K562 (cell line): Measurements from ENCODE around the gene CPNE1. TPM values are rescaled to one million over a fixed set of nuclear protein-coding genes. Genes with fewer than 3 reads are reported as not detected.

Experiments used
- ATAC-seq: fragments of 200-7000 bp; cut with Tn5 transposase; 3 replicates; pipeline ENCODE4 v1.9.1; 2020; ENCODE audit warnings: moderate library complexity
- BruUV-seq: library from RNA; stranded (reverse); fragments of 400-500 nt; replicated peaks from 2 replicates; lab custom pipeline; 2021; lab: Mats Ljungman, UMichigan
- CTCF ChIA-PET: fragments of 300-600 bp; formaldehyde crosslinking; extraction: SDS; loops from one replicate; lab custom pipeline; 2021; ENCODE audit warnings: low intra/inter-chr PET ratio; lab: Yijun Ruan, JAX
- POLR2A ChIA-PET: fragments of 300-600, 350-650 bp; sonication (Branson Sonifier 250); formaldehyde crosslinking; extraction: SDS; loops from one replicate; lab custom pipeline; 2021; ENCODE audit warnings: antibody characterized with exemption, inconsistent platforms; lab: Yijun Ruan, JAX
- DNase-seq, 4 experiments: peaks; one replicate each; pipeline versions ENCODE4 v3.0.0 to v3.0.0-alpha.2; 2011 to 2018; ENCODE audit warnings: low spot score in 3 of 4, mixed read lengths in 3 of 4; ENCODE audit errors: extremely low read depth in 1 of 4
- FAIRE-seq: peaks from 2 replicates; lab custom pipeline; 2011; peaks lifted over from hg19 to GRCh38; lab: Jason Lieb, UNC
- H2AFZ ChIP-seq: 2 replicates; pipeline ENCODE4 v1.6.0; 2011; ENCODE audit warnings: low read depth, low read length, control low read depth, inconsistent platforms
- H3K27ac ChIP-seq: fragments of 200-600 bp; 3 replicates; pipeline ENCODE4 v1.8.0; 2011; ENCODE audit warnings: low read depth, mild to moderate bottlenecking, control low read depth, inconsistent platforms, low read length, moderate library complexity, mixed read lengths; ENCODE audit errors: extremely low read depth
- H3K27me3 ChIP-seq, 2 experiments: fragments of 300-600 bp in 1 of 2; 2 replicates in 1 of 2; 3 replicates in 1 of 2; pipeline versions ENCODE4 v1.6.0 to v1.8.0; 2011; ENCODE audit warnings: inconsistent platforms in 2 of 2, low read length in 2 of 2, mild to moderate bottlenecking in 1 of 2, mixed read lengths in 1 of 2, moderate library complexity in 1 of 2; ENCODE audit not compliant: control insufficient read depth in 2 of 2, insufficient read depth in 2 of 2
- H3K36me3 ChIP-seq: fragments of 300-600 bp; 3 replicates; pipeline ENCODE4 v1.8.0; 2011; ENCODE audit warnings: mild to moderate bottlenecking, low read length, inconsistent platforms; ENCODE audit not compliant: control insufficient read depth, insufficient read depth
- H3K4me1 ChIP-seq, 2 experiments: fragments of 200-600 bp in 1 of 2; replicated peaks in 1 of 2; 2 replicates in 1 of 2; 3 replicates in 1 of 2; pipeline versions ENCODE4 v1.5.1 to v1.8.0; 2011; ENCODE audit warnings: inconsistent platforms in 2 of 2, low read length in 2 of 2, mild to moderate bottlenecking in 1 of 2, mixed read lengths in 1 of 2, moderate library complexity in 1 of 2; ENCODE audit not compliant: control insufficient read depth in 2 of 2, insufficient read depth in 2 of 2
- H3K4me2 ChIP-seq: 2 replicates; pipeline ENCODE4 v1.6.1; 2011; ENCODE audit warnings: low read length, control low read depth, inconsistent platforms, mixed read lengths; ENCODE audit not compliant: insufficient read depth
- H3K4me3 ChIP-seq: fragments of 200-600 bp; sonication (generic), shearing (Covaris generic); 2 replicates; pipeline ENCODE4 v1.5.1; 2016; ENCODE audit warnings: control low read depth, inconsistent platforms
- H3K79me2 ChIP-seq: fragments of 200-600 bp; 3 replicates; pipeline ENCODE4 v1.8.0; 2011; ENCODE audit warnings: low read length, inconsistent platforms; ENCODE audit not compliant: control insufficient read depth, insufficient read depth
- H3K9ac ChIP-seq, 2 experiments: 2 replicates each; pipeline versions ENCODE4 v1.6.0 to v1.6.1; 2011; ENCODE audit warnings: low read depth in 2 of 2, low read length in 2 of 2, control low read depth in 1 of 2, inconsistent platforms in 1 of 2, mild to moderate bottlenecking in 1 of 2, mixed read lengths in 1 of 2; ENCODE audit not compliant: insufficient read depth in 1 of 2
- H3K9me1 ChIP-seq: one replicate; pipeline ENCODE4 v1.6.0; 2011; ENCODE audit warnings: inconsistent platforms, mild to moderate bottlenecking, low read length, moderate library complexity; ENCODE audit not compliant: control insufficient read depth, insufficient read depth
- H3K9me3 ChIP-seq: replicated peaks from 2 replicates; pipeline ENCODE4 v1.5.1; 2011; ENCODE audit warnings: low read depth, low read length, inconsistent platforms; ENCODE audit not compliant: control insufficient read depth, insufficient read depth
- H4K20me1 ChIP-seq: replicated peaks from 2 replicates; pipeline ENCODE4 v1.6.1; 2011; ENCODE audit warnings: low read length, inconsistent platforms, mixed read lengths; ENCODE audit not compliant: control insufficient read depth, insufficient read depth
- HNRNPK ChIP-seq: fragments of 200-400 bp; formaldehyde crosslinking; IDR thresholded peaks from one replicate; pipeline ENCODE4 v1.6.1; 2018; ENCODE audit warnings: mild to moderate bottlenecking, low read depth, low read length; ENCODE audit not compliant: poor library complexity, severe bottlenecking
- JUND ChIP-seq, 2 experiments: IDR thresholded peaks; 2 replicates in 1 of 2; 3 replicates in 1 of 2; pipeline ENCODE4 v1.6.1; 2011; ENCODE audit warnings: borderline replicate concordance in 2 of 2, low read depth in 2 of 2, low read length in 2 of 2, improper control_type of control experiment in 1 of 2, missing biosample characterization in 1 of 2, missing genetic modification characterization in 1 of 2, missing genetic modification reagents in 1 of 2
- NCOA2 ChIP-seq, 2 experiments: fragments of 450-650 bp; IDR thresholded peaks; 2 replicates each; pipeline ENCODE4 v1.6.1; 2018; ENCODE audit warnings: mild to moderate bottlenecking in 2 of 2, moderate library complexity in 1 of 2; ENCODE audit not compliant: partially characterized antibody in 2 of 2
- PURB ChIP-seq: sonication (generic); formaldehyde crosslinking; IDR thresholded peaks from 2 replicates; pipeline ENCODE4 v1.9.0; 2021; ENCODE audit warnings: low read depth, mild to moderate bottlenecking, missing genetic modification reagents
- RAD51 ChIP-seq: fragments of 450-650 bp; IDR thresholded peaks from 2 replicates; pipeline ENCODE4 v1.7.1; 2016; ENCODE audit warnings: low read depth, mild to moderate bottlenecking, borderline replicate concordance
- RBFOX2 ChIP-seq: fragments of 200-400 bp; formaldehyde crosslinking; IDR thresholded peaks from 2 replicates; pipeline ENCODE4 v1.6.1; 2017; ENCODE audit warnings: low read depth, mild to moderate bottlenecking, low read length, moderate library complexity
- SETDB1 ChIP-seq: IDR thresholded peaks from one replicate; pipeline ENCODE4 v1.6.1; 2012; ENCODE audit warnings: low read length, control low read depth, inconsistent platforms
- SMAD4 ChIP-seq: fragments of 250-450 bp; sonication (Bioruptor Pico); conservative IDR thresholded peaks from 2 replicates; pipeline ENCODE4 v1.8.0; 2021; ENCODE audit warnings: inconsistent platforms, mild to moderate bottlenecking, moderate library complexity
- SOX6 ChIP-seq: fragments of 450-650 bp; IDR thresholded peaks from 2 replicates; pipeline ENCODE4 v1.6.1; 2014; ENCODE audit warnings: mild to moderate bottlenecking
- SPI1 ChIP-seq: IDR thresholded peaks from 2 replicates; pipeline ENCODE4 v1.6.1; 2011; ENCODE audit warnings: low read depth, low read length, control low read depth, borderline replicate concordance
- TCFL5 ChIP-seq: fragments of 250-450 bp; sonication (Bioruptor Pico); conservative IDR thresholded peaks from 2 replicates; pipeline ENCODE4 v1.6.1; 2021; ENCODE audit warnings: mild to moderate bottlenecking, moderate library complexity, matching md5 sums
- TOE1 ChIP-seq, 2 experiments: fragments of 450-650 bp in 1 of 2; sonication (generic) in 1 of 2; formaldehyde crosslinking in 1 of 2; IDR thresholded peaks; 2 replicates each; pipeline versions ENCODE4 v1.7.1 to v1.8.0; 2016 to 2022; ENCODE audit warnings: borderline replicate concordance in 2 of 2, mild to moderate bottlenecking in 2 of 2, antibody characterized with exemption in 1 of 2, inconsistent platforms in 1 of 2, low read depth in 1 of 2, missing genetic modification reagents in 1 of 2, moderate library complexity in 1 of 2
- ZNF12 ChIP-seq: sonication (generic); formaldehyde crosslinking; IDR thresholded peaks from 2 replicates; pipeline ENCODE4 v1.4.0; 2020; ENCODE audit warnings: mild to moderate bottlenecking, missing genetic modification reagents
- ZNF408 ChIP-seq: fragments of 250-450 bp; sonication (Bioruptor Pico); IDR thresholded peaks from 2 replicates; pipeline ENCODE4 v1.4.0; 2020; ENCODE audit warnings: low read depth, mild to moderate bottlenecking, moderate library complexity
- ZNF431 ChIP-seq: sonication (generic); formaldehyde crosslinking; IDR thresholded peaks from 2 replicates; pipeline ENCODE4 v1.8.0; 2022; ENCODE audit warnings: mild to moderate bottlenecking, missing genetic modification reagents
- ZNF436 ChIP-seq: fragments of 250-450, 450-650 bp; sonication (Bioruptor Pico); formaldehyde crosslinking; IDR thresholded peaks from 2 replicates; pipeline ENCODE4 v1.7.0; 2020; ENCODE audit warnings: mild to moderate bottlenecking
- ZNF780A ChIP-seq: fragments of 250-450 bp; sonication (Bioruptor Pico); IDR thresholded peaks from 2 replicates; pipeline ENCODE4 v1.5.0; 2021; ENCODE audit warnings: mild to moderate bottlenecking
- WGBS: fragments of 100-300 bp; shearing (Covaris generic); methylation state at CpG from one replicate; pipeline ENCODE4 v1.1.6; 2016; ENCODE audit warnings: low coverage, mixed read lengths; ENCODE audit not compliant: insufficient coverage; ENCODE audit errors: missing lambda C conversion rate; 5-methylcytosine and 5-hydroxymethylcytosine counted together
- in situ Hi-C: fragments of 300-500 bp; cut with MboI; formaldehyde crosslinking; loops from 4 replicates; pipeline ENCODE4 v1.15.0; 2018; ENCODE audit warnings: inconsistent platforms, mixed read lengths
- intact Hi-C: fragments of 100-400 bp; cut with micrococcal nuclease; formaldehyde crosslinking; loops from 2 replicates; pipeline ENCODE4 v1.14.2; 2022
- polyA plus RNA-seq, 8 experiments: library from polyadenylated mRNA; depleted of rRNA in 4 of 8; stranded (reverse) in 5 of 8; unstranded in 3 of 8; fragments of >200 nt; fragmentation: Nextera tagmentation in 2 of 8; fragmentation: Illumina TruSeq in 1 of 8; extraction: Ambion mirVana in 2 of 8; extraction: Trizol in 1 of 8; gene quantifications; 2 replicates each; pipeline versions ENCODE4 v1.2.1 to v1.2.3, GENCODE V29; 2011 to 2014; ENCODE audit warnings: inconsistent platforms in 1 of 8, missing spikeins in 1 of 8
- total RNA-seq, 7 experiments: library from RNA; depleted of rRNA in 6 of 7; stranded (reverse); fragments of >200 nt in 6 of 7; fragmentation: Illumina TruSeq in 2 of 7; extraction: Trizol in 2 of 7; gene quantifications; 2 replicates each; pipeline versions ENCODE4 v1.2.1 to v1.2.3, GENCODE V29; 2011 to 2021; ENCODE audit warnings: low replicate concordance in 1 of 7
- TF ChIP-seq, protein P1 (sequence below): fragments of 250-450 bp; sonication (Bioruptor Pico); IDR thresholded peaks from 2 replicates; pipeline ENCODE4 v1.5.1; 2021; ENCODE audit warnings: mild to moderate bottlenecking

Gene CPNE1
- total and polyA plus RNA-seq, 9 of the 15 experiments (the other 6 are each of a cell fraction or from before 2014, with no cell fraction given) = 42.1 to 102 (median 56.0) TPM

DNA sequence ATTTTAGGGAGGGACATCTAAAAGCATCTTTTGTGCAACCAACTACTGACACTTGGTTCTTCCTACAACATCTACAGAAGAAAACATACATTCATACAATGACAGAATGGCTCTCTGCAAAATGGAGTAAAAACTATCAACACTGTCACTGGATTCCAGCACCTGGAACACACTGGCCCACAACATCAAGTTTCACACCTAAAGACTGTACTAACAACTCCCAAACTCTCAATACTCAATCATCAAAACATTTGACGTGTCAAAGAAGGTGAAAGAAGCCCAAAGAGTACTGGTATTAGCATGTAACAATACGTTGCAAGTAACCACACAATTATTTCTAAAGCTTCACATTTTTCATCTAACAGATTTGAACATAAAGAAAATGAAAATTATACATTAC is 2.1 kb downstream of the CPNE1 start (continued):
- TF ChIP-seq HNRNPK = no peak
- TF ChIP-seq ZNF431 (CRISPR knock-in tag) = no peak
- TF ChIP-seq, all 486 proteins: peak for 0

DNA sequence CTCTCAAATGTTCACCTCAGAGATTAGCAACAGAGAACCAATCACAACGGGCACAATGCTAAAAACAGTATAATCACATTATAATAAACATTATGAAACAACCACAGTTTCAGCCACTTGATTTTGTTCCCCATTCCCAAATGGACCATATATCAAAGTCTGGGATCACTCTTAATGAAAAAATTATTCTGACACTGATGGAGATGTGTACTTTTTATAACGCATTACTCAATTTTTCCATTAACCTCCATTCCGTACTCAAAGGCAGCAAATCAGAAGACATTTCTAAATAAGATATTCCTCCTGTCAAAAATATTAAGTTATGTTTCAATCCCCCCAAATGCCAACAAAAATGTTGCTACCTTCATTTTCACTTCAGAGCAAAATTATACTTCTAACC is 2.8 kb downstream of the CPNE1 start:
- peaks cover 22 to 24% of the 10 kb centered on the region in 2 experiments; a peak in 4 of 5 replicates for H3K4me1 ChIP-seq
- no peak overlapping the region for H2AFZ ChIP-seq
- peak overlapping the region; percentile 89 for H3K4me2 ChIP-seq
- H3K9me1 ChIP-seq = no peaks in the 10 kb centered on the region
- no peaks in the 10 kb centered on the region for H3K27me3 ChIP-seq
- no TSS peak for BruUV-seq
- no peak for FAIRE-seq
- in situ Hi-C loops (no loop called here), intact Hi-C loops (loop anchor here (5.0 kb wide), 1 partner anchor 45 kb away; the partner anchor contains the start of gene SPAG4)
- H4K20me1 ChIP-seq = peaks cover 46% of the 10 kb centered on the region
- DNase-seq = no peak
- POLR2A ChIA-PET = interaction anchor here (0.6 to 1.5 kb wide), 5 partner anchors 20 to 899 kb away, joined by 3 to 4 read pairs (median 3); no protein-coding TSS in a partner anchor
- no peak for ATAC-seq
- peaks cover 82% of the 10 kb centered on the region for H3K79me2 ChIP-seq
- H3K9me3 ChIP-seq = no peaks in the 10 kb centered on the region
- no peak overlapping the region for H3K27ac ChIP-seq
- 16% methylated on average over 3 of the region's 3 CpGs for WGBS
- H3K36me3 ChIP-seq = peaks cover 11% of the 10 kb centered on the region; the same call in 2 of the 3 replicates
- CTCF ChIA-PET = no interaction called here
- peak overlapping the region; percentile 57; the same call in 1 of the 2 replicates for H3K4me3 ChIP-seq
- H3K9ac ChIP-seq = peak overlapping the region in 1 of 2 experiments; percentile 92; a peak in 1 of 4 replicates
- TF ChIP-seq ZNF436 (no peak), ZNF408 (CRISPR knock-in tag) (no peak), SOX6 (no peak), JUND (IDR thresholded peaks at IDR 0.05; ENCODE audit: borderline replicate concordance, low read depth, low read length) (no peak), JUND (tag; IDR thresholded peaks at IDR 0.05; ENCODE audit: borderline replicate concordance, low read depth, low read length) (peak; percentile 12; the same call in 1 of the 3 replicates), TOE1 (IDR thresholded peaks at IDR 0.05; ENCODE audit: borderline replicate concordance) (no peak), TOE1 (CRISPR knock-in tag; IDR thresholded peaks at IDR 0.05; ENCODE audit: borderline replicate concordance, low read depth) (no peak), NCOA2 (IDR thresholded peaks at IDR 0.05; ENCODE audit: partially characterized antibody in 2 of 2) (no peak), SETDB1 (no peak), PURB (no peak), TCFL5 (no peak), RBFOX2 (0 out of 2 replicates have a peak, but pooled peaks have one; percentile 17), RAD51 (no peak), ZNF12 (no peak), SMAD4 (CRISPR knock-in tag) (no peak), ZNF780A (CRISPR knock-in tag) (no peak), SPI1 (no peak)
- TF ChIP-seq, protein P1, sequence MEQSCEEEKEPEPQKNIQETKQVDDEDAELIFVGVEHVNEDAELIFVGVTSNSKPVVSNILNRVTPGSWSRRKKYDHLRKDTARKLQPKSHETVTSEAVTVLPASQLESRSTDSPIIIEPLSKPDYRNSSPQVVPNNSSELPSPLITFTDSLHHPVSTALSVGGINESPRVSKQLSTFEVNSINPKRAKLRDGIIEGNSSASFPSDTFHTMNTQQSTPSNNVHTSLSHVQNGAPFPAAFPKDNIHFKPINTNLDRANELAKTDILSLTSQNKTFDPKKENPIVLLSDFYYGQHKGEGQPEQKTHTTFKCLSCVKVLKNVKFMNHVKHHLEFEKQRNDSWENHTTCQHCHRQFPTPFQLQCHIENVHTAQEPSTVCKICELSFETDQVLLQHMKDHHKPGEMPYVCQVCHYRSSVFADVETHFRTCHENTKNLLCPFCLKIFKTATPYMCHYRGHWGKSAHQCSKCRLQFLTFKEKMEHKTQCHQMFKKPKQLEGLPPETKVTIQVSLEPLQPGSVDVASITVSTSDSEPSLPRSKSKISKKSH (CRISPR knock-in tag) = no peak
